RCC 7860 (cell line): ENCODE data around the gene POU6F2.

Source experiments
- DNase-seq: peaks from one replicate; pipeline ENCODE4 v3.0.0-alpha.2; 2015; ENCODE audit warnings: low spot score
- FAIRE-seq: peaks from 2 replicates; lab custom pipeline; 2012; peaks lifted over from hg19 to GRCh38; lab: Jason Lieb, UNC

Gene POU6F2

DNA sequence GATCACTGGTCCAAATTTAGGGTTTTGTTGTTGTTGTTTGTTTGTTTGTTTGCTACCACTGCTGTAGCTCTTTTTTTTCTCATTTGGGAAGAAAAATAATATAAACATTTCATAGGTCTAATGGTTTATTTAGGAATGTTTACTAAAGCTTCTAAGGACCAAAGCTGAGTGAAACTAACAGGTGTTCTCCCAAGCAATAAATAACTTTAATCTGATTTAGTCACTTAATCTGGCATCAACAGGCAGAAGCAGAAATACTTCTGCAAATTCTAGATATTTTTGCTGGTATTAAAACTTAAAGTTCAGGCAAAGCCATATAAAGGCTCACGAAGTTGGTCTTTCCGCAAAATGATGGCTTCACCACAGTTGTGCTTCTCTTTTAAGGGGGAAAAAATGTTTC is 444.0 kb downstream of the POU6F2 start:
- no peak for FAIRE-seq
- no peak for DNase-seq

DNA sequence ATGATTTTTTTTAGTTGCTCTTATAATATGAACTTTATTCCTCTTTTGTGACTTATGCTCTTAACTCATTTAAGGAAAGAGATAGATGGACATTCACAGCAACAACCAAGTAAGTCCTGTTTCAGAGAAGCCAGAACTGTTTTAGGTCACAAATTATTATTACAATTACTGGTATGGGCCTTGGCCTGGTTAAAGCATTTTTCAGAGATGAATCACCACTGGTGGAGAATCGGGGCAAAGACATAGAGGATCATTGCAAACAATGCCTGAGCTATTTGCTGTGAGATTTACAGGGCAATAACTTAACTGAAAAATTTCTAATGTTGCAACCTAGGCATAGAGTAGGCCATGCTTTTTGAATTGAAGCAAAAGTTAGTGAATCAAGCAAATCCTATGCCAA is 450.5 kb downstream of the POU6F2 start:
- FAIRE-seq (peak; percentile 50), DNase-seq (peak; percentile 33)

DNA sequence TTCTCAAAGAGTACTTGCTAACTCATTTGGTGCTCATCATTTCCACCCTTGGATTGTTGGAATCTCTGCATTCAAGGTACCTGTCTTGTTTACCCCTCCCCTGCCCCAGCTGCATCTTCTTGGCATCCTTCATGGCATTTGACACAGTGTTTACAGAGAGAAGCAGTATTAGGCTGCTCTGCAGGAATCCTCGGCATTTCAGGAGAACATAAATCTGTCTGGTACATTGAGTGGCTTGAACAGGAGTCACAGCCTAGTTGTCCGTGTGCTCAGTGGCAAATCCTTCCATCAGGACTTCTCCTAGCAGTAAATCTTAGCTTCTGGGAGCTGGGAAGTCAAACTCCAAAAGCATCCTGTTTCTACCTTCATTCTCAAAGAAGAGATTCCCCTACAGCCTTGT is 451.7 kb downstream of the POU6F2 start:
- DNase-seq (no peak), FAIRE-seq (no peak)

DNA sequence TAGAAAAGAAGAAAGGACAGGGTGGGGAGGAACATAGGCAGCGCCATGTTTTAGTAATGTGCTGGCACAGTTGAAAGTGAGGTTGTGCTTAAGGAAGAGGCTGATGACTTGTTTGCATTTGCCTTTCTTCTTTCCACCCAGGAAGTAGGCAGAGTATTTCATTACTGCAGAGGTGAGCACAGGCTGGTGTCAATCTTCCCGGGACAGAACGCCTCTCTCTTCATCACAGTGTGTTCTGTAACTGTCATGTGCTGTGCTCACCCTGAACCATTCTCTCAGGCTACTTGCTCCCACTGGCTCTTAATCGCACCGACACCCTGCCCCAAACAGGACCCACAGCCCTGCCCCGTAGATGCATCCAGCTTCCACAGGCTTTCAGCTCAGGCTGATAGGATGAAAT is 452.7 kb downstream of the POU6F2 start:
- no peak for FAIRE-seq
- DNase-seq: no peak

DNA sequence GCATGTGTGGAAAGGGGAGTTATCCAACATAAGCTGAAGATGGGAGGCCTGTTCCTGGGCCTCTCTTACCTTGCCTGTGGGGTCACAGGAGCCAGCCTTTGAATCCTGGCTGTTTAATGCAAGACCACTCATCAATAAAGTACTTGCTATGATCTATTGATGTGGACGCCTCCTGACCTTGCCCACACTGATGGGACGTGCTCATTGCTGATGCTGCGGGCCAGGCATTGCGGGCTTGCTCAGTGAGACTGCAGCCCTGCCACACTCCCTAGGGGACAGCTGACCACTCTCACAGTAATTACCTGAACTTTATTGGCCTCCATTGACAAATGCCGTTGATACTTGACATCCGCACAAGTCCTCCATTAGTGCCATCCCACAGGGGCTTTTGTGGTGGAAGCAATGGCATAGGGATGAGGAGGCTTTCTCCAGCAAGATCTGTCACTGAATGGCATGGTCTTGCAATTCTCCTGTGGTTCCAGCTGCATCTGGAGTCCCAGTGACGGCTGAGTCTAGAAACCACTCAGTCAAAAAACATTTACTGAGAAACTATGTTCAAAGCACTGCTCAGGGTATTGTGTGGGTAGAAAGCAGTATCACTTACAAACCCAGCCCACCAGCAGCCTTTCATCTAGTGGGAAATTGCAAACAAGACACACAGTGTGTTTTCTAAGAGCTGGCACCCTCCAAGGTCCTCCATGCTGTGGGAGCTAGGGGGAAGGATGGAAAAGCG is 453.4 kb downstream of the POU6F2 start:
- DNase-seq: no peak
- no peak for FAIRE-seq

DNA sequence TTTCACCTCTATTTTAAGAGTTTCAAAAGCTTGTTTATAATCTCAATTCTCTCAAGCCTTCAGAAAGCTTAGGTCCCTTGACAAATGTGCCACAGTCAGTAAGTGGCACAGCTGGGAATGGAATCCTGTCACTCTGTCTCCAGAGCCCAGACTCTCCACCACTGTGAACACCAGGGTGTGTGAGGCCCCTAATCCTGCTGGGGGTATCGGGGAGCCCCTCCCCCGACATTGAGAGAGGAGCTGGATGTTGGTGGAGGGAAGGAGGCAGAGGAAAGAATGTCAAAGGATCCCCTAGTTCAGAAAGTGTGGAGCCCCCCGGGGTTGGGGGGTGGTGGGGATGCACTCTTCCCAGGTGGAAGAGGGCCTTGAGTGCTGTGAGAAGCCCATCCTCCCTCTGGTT is 454.7 kb downstream of the POU6F2 start:
- no peak for DNase-seq
- no peak for FAIRE-seq

DNA sequence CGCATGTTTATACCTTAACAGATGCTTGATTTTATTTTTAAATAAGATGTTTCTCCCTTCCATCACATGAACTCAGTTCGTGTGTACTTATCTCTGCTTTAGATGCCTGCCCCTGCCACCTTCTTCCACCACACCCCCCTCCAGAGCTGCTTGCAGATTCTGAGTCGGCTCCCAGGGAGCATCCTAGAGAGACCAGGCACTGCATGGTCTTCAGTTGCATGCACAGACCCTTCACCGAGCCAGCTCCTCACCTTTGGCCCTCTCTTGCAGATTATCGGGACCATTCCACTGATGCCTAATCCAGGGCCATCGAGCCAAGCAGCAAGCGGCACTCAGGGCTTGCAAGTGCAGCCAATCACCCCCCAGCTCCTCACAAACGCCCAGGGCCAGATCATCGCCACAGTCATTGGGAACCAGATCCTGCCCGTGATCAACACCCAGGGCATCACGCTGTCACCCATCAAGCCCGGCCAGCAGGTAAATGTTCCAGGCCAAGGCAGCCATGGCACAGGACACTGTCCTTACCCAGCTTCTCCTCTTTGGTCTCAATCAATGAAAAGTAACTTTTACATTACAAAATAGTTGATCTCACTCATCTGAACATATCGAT is 455.2 kb downstream of the POU6F2 start:
- DNase-seq (no peak), FAIRE-seq (no peak)

DNA sequence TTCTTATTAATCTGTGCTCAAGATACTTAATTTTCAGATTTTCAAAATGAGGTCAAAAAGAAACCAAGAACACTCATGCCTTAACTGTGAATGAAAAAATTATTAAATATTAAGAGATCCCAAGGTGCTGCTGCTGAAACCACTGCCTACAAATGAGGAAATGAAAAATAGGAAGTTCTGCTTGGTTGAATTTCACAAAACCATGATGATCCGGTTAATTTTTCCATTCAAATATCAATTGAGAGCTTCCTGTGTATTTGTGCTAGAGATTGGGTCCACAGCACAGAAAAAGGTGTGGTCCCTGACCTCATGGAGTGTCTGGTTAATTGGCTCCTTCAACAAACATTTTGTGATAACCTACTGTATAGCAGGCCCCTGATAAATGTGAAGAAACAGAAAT is 455.8 kb downstream of the POU6F2 start:
- DNase-seq (no peak), FAIRE-seq (no peak)

DNA sequence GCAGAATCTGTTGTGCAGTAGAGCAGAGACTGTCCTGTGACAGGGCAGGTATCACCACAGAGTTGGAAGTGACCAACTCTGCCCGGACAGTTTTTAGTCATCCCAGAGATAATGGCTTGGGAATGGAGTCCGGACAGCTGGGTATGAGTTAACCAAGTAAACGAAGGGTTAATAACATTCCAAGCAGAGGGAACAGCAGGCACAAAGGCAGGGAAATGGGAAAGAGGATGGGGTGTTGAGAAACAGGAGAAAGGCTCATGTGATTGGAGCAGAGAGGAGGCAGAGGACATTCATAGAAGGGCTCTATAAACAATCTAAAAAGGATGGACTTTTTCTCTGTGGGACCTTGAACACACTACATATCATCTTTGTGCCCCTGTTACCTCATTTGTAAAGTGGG is 456.3 kb downstream of the POU6F2 start:
- DNase-seq (no peak), FAIRE-seq (no peak)

DNA sequence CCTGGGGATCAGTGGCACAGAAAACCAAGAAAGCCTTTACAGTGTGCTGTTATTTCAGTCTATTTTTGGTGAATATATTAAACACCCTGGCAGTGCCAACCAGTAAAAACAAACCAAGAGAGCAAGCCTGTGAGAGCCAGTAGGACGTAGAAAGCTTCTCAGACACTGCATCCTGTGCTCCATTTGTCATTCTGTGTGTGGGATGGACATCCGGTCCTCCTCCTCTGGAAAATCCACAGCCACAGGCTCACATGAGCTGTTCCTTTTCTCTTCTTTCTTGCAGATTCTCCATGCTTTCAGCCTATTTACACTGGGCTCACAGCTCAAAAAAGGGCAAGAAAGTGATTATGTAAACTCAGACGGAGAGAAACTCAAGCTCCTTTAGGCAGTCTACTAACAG is 468.8 kb downstream of the POU6F2 start:
- DNase-seq: no peak
- FAIRE-seq: no peak

DNA sequence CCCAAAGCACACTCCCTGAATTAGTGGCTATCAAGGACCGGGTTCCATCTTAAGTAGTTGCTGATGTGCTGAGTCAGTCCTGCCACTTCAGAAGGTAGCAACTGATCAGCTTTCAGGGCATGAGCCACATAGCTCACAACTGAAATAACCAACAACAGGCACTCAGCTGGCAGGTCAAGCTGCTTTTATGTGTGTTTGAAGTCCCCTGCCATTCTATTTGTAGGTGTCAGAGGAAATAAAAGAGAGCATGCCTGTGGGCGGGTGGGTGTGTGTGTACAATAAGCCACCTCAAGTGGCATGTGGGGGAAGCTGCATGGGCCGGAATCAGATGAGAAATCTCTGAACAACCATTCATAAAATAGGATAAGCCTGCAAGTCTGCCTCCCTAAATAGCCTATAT is 474.2 kb downstream of the POU6F2 start:
- no peak for FAIRE-seq
- DNase-seq: no peak

DNA sequence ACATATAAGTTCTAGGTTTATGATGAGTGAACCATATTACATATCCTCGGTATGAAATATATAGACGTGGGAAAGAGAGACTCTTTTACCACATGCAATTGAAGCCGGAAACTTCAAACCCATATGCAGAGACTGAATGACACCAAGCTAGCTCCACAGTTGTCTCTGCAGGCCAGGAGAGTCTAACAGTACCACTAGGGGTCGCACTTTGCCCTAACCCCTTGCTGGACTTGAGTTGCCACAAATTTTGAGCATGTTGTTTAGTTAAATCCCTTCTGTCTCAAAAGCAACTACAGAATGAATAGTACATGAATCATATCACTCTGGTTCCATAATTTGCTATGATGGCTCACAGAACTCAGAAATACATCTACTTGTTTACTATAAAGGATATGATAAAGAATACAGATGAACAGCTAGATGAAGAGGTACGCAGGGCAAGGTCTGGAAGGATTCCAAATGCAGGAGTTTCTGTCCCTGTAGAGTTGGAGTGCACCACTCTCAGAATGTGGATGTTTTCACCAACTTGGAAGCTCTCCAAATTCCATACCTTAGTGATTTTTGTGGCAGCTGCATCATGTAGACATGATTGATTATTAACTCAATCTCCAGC is 476.1 kb downstream of the POU6F2 start:
- DNase-seq: peak; percentile 29
- FAIRE-seq: no peak

DNA sequence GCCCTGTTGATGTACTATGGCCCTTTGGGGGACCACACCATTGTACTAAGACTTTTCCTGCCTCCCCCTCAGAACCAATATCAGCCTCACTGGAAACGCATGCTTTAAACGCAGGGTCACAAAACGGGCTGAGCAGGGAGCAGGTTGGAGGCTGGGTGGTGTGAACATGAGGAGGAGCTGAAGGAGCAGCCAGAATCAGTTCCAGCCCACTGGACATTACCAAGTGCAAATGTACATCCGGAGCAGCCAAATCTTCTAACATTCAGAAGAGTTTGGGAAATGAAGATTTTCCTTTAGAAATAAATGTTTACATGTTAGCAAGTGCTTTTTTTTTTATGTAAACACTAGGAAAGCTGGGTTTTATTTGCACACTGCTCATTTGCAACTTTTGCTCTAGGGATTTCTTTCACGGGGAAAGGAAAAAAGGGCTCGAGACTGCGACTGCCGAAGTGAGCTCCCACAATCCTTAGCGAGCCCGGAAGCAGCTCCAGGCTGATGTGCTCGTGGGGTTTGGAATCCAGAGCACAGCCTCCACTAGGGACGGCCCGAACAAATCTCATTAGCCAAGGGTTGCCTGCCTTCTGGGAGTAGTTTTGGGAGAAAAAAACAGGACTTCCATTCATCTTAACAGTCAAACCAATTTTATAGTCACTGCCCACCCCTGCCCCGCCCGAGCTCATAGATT is 480.5 kb downstream of the POU6F2 start:
- FAIRE-seq (no peak), DNase-seq (no peak)

DNA sequence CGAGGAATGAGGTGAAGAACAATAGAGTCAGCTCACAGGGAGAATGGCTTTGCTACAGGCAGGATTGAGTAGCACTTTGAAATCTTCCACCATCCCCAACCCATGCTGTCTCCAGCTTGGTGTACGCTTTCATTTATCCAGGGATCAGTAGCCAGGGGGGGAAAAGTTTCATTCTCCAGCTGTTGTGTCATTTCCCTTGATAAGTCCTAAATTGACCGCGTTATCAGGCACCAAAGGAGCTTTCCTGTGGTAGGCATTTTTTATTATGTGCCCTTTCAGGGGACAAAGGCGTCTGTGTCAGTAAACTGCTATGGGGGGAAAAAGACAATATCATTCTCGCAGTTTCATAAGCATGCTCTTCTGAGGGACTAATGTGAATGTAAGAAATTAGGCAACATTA is 481.9 kb downstream of the POU6F2 start:
- no peak for FAIRE-seq
- DNase-seq: no peak

DNA sequence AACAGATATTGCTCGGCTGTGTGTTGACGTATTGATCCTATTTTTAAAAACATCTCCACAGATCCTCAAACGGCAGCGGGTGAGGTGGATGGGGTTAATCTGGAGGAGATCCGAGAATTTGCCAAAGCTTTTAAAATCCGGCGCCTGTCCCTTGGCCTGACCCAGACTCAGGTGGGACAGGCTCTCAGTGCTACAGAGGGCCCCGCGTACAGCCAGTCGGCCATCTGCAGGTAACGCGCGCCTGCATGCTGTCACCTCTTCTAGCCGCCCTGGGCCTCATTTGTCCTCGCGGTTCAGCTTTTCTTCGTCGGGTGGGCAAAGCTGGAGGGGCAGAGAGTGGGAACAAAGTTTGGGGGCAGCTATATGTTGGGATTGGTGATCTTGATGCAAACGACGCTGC is 482.8 kb downstream of the POU6F2 start:
- FAIRE-seq: no peak

DNA sequence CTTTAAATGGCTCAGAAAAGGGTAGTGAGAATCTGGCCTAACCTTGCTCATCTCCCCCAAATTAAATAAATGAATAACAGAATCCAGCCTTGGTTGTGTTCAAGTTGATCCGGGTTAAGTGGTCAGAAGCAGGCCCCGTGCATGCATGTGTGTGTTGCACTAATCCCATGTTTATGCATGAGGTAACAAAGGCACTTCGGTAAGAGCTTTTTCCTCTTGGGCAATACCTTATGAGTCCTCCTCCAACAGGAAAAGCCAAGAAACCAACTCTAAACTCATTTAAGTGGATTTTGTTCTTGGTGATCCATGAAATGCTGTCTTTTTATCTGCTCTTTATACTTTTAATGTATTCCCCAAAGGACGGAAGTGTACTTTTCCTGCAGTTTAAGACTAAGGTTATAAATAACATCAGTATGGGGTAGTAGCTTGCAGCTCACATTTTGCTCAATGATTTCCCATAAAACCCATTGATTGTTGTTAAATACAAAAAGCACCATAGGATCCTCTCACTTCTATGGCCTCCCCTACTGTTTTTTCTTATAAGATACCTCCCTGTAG is 483.6 kb downstream of the POU6F2 start:
- no peak for DNase-seq
- FAIRE-seq: no peak

More for the DNA sequence above, 482.8 kb downstream of the POU6F2 start:
- DNase-seq: no peak

DNA sequence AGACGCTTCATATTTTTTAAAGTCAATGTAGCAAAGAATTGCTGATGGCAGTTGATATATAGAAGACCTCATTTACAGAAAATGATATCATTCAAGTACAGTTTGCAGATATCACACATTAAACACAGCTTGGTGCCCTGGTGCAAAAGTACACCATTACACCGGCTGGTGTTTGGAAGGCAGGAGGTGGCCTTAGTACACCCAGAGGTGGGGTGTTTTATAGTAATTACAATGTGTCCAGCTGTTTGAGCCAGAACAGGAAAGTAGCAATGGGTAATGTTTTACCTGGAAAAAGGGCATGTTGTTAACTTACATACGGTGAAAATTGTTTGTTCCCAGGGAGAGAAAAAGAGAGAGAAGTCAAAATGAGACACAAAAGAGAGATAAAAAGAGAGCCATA is 485.5 kb downstream of the POU6F2 start:
- FAIRE-seq (no peak), DNase-seq (no peak)

DNA sequence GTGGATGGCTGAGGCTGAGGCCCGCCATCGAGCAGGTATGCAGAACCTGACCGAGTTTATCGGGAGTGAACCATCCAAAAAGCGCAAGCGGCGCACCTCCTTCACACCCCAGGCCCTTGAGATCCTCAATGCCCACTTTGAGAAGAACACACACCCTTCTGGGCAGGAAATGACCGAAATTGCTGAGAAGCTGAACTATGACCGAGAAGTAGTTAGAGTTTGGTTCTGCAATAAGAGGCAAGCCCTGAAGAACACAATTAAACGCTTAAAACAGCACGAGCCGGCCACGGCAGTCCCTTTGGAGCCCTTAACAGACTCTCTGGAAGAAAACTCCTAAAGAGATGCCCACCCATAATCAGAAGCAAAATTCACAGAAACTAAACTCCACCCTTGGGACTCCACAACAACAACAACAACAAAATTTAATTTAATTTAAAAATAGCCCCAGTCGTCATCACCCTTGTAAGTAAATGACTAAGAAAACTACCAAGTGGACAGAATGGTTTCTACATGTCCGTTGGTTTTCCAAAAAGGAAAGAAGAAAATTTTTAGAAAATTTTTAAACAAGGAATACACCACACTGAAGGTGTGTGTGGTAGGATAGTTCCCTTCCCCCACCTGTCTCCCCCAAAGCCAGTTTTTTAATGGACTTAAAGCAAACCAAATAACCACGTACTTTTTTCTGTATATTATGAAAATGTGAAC is 486.8 kb downstream of the POU6F2 start:
- FAIRE-seq: no peak
- no peak for DNase-seq

DNA sequence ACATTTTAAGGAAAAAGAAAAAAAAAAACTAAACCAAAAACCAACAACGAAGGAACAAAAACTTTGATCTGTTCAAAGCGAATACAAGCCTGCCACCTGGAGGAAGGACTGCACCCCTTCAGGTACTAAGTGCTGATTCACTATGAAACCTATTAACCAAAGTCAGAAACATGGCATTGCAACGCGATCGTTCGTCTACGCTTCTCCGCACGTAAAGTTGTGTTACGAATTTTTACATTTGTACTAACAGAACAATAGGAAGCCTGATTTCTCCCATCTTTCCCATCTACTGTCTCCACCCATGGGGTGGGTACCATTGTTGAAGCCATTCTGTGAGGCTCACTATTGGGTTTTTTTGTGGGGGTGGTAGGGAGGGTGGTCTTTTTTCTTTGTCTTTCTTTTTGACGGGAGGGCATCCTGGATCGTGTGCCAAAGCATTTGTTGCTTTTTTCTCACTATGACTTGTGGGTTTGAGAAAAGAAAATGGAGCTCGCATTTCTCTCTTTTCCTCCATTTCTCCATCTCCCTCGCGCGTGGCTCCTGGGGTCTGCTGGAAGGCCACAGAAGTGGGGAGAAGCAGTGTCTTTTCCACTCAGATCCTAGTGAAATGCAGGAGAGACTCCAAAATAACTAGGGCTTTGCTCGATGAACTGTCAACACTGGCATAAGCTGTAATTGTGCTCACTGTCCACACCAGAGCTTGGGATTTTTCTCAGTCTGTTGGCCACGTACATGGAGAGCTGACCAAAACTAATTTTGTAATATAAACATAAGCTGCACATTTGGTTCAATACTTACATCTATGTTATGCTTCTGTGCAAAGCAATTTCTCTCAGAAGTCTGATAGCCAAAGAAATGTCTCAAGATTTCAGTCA is 487.6 kb downstream of the POU6F2 start:
- FAIRE-seq (peak; percentile 84), DNase-seq (peak; percentile 52)

DNA sequence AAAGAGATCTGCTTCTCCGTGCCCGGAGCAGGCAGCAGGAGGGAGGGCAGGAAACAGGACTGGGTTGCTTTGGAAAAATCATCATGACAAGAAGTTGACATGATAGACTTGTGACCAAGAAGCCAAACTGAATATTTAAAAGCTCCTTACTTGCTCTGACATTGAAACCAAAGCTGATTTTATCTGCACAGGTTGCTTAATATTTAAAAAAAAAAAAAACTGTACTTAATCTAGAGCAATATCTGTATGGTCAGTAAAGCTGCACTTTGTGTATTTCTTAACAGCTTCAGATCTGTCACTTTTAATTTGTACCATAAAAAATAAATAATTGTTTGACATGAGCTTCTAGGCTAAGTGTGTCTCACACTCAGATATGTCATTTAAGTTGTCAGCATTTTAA is 490.6 kb downstream of the POU6F2 start:
- FAIRE-seq (no peak), DNase-seq (no peak)
